GM21360 (cell line): Measurements from ENCODE around the gene ZNF408.
"Not testable (repeated sequence)": the region's sequence is repeated elsewhere in the genome, so short reads cannot be mapped to it uniquely, and the experiment has no call there.

Experiments
- ATAC-seq: cut with Tn5 transposase; IDR thresholded peaks from one replicate; pipeline ENCODE4 v1.9.1; 2021; ENCODE audit warnings: mild to moderate bottlenecking, moderate library complexity; ENCODE audit not compliant: unreplicated experiment

The ZNF408 gene

DNA sequence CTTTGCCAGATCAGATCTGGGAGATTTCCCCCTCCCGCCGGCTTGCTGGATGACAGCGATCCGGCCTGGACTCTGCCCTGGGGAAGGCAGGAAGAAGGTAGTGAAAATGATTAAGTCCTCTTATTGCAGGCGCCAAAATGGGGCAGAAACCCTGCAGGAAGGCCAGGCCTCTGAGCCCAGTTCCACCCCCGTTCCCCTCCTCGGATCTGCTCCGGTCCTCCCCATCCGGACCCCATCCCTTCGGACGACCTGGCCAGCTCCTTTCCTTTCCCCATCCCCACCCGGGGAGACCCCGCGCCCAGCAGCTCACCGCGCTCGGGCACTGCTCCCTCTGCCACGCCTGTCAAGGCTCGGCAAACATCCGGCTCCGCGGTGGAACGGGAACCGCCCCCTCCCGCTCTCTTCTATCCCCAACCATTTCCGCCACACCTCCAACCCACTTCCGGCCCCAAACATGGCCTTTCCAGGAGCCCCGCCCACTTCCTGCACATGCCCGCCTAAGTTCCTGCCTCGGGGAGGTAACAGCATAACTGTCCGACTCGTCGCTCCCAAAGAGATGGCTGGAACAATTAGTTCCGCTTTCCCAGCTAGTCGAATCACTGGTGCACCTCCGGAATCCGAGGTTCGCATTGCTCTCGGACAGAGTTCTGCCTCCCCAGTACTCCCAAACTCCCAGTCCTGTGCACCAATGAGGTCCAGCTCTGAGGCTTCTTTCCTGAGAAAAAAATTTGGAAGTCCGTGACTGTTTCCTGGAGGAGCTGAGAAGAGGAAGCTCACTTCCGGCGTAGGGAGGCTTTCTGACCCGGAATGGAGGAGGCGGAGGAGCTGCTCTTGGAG, at the start of gene ZNF408, which contains the start of gene ARHGAP1:
TSS of gene ZNF408 (plus strand) at position 791 of the 837 bp plus-strand sequence. CDS start at position 808, 17 bp downstream.
TSS of gene ARHGAP1 (minus strand) at position 379 of the 837 bp plus-strand sequence. CDS start 4,512 bp downstream, outside the sequence.
- peak; percentile 84 for ATAC-seq

DNA sequence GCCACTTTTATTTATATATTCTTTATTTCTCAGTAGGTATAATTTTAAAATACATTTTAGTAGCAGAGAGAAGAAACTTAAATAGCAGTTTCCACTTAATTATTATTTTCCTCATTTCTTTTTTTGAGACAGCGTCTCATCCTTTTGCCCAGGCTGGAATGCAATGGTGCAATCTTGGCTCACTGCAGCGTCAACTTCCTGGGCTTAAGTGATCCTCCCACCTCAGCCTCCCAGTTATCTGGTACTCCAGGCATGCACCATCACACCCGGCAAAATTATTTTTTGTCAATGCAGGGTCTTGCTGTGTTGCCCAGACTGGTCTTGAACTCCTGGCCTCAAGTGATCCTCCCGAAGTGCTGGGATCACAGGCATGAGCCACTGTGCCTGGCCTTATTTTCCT, 45.2 kb upstream of the ZNF408 start:
- no peak for ATAC-seq

DNA sequence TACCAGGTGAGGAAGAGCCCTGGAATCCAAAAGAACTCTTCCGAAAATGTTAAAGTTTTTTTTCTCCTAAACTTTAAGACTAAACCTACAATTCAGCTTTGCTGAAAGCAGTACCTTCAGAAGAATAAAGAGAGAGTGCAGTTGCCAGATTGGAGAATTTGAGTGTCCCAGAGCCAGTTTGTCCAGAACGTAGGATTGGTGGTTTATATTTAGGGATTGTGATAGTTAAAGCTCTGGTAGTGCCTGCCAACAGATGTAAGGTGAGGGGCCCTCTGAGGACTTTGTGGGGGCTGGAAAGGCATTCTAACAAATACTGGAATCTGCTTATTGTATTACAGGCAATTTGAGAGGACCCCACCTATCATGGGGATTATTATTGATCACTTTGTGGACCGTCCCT, 43.6 kb upstream of the ZNF408 start:
- ATAC-seq = no peak

DNA sequence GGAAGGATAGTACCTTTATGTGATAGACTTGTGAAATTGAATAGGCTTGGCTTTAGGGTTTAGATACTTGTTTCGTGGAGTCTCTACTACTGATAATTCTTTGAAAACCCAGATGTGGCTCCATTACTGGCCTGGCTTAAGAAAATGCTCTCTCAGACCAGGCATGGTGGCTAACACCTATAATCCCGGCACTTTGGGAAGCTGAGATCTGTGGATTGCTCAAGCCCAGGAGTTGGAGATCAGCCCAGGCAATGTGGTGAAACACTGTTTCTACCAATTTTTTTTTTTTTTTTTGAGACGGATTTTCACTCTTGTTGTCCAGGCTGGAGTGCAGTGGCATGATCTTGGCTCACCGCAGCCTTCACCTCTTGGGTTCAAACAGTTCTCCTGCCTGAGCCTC, 42.6 kb upstream of the ZNF408 start:
- no peak for ATAC-seq

DNA sequence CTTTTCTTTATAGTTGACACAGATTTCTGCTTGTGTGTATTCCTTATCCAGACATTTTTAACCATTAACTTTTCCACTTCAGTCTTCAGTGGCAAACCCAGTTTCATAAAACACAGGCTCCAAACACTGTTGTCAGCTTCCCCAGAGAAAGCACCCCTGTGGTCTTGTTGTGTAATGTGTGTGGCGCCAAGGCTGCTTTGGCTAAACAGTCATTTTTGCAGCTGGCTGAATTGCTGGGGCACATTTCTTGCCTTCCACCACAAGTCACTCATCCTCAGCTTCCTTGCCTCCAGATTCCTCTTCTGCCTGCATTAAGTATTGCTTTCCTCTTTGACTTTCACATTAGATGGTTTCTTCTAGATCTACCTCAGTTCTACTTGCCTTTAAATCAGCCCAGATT, 40.9 kb upstream of the ZNF408 start:
- no peak for ATAC-seq

DNA sequence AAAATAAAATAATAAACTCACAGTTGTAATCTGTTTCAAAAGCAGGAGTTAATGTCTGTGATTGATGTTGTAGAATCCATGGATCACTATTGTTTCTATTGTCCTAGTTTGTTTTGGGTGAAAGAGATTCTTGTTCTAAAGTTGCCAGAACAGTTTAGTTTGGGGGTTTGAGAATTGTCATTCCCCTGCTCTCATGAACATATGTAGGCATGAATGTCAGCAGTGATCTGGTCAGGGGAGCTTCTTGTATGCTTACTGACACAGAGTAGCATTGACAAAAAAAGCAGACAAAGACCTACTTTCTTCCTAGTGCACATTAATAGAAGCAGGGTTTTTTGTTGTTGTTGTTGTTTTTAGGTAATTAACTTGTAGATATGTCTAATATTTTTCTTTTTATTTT, 39.0 kb upstream of the ZNF408 start:
- no peak for ATAC-seq

DNA sequence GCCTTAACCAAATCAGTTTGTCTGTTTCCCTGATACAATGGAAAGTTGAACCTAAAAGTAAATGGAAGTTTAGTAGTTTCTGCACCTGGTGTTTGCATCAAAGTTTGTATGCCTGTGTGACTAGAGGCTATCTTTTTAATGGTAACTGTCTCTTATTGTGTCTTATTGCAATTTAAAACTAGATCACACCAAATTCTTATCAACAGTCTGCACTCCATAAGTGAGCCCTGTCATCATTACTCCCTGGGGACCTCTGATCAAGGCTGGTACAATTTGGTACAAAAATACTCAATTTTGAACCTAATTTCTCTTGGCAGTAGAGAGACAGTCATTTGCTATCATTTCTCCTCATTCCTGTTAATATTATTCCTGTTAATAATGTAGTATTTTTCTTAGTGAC, 38.5 kb upstream of the ZNF408 start:
- no peak for ATAC-seq

DNA sequence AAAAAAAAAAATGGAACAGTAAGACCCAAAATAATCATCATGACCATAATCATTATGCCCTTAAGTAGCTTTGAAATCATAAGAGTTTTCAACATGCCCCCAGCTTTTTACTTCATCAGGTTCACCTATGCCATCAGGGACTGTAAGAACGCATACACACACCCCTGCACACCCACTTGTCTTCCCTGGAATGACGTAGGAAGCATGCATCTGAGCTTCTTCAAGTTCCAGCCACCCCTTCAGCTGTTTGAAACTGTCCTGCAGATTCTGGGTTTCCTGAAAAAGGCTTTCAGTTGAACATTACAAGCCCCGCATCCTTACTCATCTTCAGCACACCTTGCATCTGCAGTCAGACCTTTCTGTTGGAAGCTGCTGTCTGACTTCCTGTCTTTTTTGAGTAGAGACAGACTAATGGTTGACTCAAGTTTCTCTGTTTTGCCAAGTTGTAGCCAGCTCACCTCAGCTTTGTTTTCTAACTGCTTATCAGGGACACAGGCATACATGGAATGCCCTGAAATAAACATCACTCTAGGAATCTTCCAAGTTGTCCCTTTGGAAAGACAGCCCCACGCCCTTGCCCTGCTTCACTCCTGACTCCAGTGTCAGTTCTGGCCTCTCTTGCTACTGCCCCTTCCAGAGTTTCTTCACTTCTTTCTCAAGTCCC, 37.4 kb upstream of the ZNF408 start:
- ATAC-seq = no peak

DNA sequence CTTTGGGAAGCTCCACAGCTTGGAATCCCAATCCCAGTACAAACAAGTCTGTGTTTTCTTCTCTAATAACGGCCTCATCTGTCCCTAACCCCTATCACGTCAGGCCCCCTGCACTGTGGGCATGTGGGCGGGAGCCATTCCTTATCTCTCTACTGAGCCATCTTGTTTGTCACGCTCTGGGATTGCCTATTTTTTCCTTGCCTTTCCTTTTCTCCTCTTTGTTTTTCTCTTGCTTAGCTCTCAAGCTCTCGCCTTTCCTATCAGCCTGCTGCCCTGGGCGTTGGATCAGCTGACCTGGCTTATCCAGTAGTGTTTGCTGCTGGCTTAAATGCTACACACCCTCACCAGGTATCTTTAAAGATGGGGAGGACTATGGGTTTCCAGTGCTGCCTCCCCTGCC, 36.2 kb upstream of the ZNF408 start:
- ATAC-seq = no peak

DNA sequence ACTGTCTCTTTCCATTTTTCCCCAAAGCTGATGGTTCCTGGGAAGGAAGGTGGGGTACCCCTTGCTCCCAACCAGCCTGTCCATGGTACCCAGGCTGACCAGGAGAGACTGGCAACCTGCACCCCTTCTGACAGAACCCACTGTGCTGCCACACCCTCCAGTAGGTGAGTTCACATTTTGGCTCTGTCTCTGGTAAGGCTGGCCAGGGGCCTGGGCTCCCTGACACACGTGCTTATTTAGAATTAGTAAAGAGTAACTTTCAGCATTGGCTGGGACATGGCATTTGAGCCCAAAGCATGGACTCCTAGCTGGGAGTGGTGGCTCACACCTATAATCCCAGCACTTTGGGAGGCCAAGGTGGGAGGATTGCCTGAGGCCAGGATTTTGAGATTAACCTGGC, 35.5 kb upstream of the ZNF408 start:
- ATAC-seq = no peak

DNA sequence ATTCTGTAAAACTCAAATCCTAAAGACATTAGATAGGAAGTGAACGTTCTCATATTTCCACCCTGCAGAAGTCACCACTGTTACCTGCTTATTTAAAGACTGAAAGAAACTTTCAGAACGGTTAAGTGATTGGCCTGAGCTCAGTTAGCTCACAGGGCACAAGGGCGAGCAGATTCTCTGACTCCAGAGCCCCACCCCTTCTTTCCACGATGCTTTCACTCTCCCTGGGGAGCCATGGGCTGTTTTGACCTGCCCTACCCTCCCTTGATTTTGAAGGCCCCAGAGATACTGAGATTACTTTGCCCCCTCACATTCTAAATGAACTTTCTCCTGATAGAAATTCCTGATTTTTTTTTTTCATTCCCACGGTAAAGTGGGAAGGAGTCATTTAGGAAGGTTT, 34.3 kb upstream of the ZNF408 start:
- ATAC-seq = no peak

DNA sequence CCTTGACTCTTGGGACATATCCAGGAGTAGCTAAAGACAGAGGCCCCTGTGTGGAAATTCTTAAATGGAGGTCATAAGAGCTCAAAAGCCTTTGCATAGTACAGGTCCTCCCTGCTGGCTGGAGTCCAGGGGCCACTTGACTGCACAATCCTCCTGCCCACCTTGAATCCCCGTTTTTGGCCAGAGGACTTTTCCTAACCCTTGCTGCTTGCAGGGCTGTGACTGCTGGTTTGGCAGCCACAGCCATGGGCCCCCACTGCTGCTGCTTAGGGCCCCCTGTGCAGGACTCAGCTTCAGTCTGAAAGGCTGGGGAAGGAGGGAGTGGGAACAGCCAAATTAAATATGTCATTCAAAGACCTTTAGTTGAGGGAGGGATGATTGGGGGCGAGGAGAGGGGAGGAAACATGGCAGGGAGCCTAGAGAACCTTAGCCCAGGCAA, 33.8 kb upstream of the ZNF408 start:
- no peak for ATAC-seq

DNA sequence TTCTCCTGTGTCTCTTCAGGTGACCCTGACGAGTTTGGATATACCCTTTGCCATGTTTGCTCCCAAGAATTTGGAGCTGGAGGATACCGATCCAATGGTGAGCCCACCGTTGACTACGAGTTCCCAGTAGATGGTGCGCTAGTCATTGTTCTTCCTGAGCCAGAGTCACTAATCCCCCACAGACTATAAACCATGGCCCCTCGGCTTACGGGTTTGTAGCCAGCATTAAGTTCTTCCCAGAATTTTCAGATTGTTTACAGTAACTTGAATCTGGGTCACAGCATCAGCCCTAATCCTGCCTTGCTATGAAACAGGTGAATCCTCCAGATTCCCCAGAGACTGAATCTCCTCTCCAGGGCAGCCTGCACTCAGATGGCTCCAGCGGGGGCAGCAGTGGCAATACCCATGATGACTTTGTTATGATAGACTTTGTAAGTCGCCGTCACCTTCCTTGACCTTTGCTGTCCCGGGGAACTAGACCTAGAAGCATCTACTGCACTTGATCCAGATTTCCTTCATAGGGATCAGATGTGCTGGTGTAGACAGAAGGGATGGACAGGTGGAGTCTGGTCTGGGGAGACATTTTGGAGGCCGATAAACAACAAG, 32.2 kb upstream of the ZNF408 start:
- no peak for ATAC-seq

DNA sequence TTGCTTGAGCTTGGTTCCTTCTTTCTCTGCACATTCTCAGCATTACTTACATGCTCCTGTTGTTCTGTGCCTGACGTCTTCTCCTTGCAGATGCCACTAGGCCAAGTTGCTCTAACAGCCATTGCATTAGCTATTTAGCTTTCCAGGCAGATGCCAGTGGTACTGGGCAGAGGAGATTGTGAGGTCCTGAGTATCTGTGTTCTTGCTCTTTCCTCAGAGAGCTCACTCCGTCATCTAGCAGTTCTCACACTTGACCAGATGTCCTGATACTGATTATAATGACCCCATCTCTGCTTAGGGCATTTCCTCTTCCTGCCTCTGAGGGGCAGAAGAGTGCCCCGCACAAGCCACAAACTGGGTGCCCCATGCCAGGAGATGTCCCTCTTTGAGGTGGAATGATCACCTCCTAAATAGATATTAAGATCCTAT, 31.1 kb upstream of the ZNF408 start:
- ATAC-seq = no peak

DNA sequence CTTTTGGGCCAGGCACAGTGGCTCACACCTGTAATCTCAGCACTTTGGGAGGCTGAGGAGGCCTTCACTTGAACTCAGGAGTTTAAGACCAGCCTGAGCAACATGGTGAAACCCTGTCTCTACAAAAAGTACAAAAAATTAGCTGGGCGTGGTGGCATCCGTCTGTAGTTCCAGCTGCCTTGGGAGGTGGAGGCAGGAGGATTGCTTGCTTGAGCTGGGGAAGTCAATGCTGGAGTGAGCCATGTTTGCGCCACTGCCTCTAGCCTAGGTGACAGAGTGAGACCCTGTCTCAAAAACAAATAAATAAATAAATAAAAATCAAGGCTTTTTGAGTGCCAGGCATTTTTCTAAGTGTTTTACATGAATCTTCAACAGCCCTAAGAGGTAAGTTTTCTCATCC, 30.3 kb upstream of the ZNF408 start:
- not testable (repeated sequence) for ATAC-seq

DNA sequence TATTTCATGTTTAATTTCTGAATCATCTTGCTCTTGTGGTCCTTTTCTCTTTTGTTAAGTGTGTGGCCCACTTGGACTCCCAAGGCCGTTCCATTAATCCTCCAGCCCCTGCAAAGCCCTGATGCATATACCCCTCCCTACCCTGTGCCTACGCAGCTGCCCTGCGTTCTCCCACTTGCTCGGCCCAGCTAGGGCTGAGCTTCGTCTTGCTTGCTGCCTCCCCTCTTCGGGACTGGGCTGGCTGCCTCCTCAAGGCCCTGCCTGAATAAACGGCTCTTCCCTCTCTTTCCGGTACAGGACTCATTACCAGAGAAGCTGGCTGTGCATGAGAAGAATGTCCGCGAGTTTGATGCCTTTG, 28.9 kb upstream of the ZNF408 start:
- no peak for ATAC-seq

DNA sequence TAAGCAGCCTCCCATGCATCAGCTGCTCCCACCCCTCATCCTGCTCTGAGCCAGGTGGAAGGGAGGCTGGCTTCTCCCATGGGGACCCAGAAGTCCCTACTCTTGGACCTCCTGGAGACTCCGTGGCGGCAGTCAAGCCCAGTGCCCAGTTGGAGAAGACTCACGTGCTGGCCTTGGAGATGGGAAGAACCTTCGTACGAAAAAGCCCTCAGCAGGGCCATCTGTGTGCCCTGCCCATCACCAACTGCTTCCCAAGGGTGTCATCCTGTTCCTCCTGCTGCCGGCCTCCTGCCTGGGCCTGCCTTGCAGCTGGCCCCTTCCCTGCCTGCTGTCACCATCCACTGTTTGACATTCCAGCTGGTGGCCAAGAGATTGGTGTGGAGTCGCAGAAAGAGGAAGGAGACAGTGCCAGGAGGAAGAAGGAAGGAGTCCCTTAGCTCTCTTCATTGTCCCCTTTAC, 28.4 kb upstream of the ZNF408 start:
- no peak for ATAC-seq

DNA sequence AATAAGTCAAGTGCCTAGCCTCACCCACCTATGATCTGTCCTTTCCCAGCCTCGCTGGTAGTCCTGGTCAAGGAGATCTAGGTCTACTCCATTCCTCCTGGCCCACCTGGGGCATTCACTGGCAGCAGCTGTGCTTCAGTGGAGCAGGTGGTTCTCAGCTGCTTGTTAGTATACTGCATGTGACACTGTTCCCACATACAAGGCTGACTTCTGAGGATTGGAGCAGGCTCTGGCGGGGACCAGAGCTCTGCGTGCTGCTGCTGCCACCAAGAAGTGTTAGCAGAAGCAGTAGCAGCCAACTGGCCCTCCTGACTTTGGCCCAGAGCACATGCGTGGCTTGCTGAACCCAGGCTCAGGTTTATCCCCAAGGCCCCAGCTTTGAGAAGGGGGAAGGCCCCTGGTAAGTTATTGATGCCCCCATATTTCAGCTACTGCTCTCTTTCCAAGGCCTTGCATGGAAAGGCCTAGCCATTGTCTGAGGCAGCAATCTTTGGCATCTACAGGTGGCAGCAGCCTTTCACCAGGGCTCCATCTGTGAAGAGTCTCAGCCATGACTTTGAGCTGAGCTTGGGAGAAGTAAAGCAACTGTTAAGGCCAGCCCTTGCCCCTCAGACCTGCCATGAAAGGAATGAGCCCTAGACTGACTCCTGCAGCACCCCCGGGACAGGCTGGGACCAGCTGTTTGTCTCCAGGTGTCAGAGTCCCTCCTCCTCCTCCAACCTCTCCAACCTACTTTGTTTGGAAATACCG, 26.9 kb upstream of the ZNF408 start:
- no peak for ATAC-seq

DNA sequence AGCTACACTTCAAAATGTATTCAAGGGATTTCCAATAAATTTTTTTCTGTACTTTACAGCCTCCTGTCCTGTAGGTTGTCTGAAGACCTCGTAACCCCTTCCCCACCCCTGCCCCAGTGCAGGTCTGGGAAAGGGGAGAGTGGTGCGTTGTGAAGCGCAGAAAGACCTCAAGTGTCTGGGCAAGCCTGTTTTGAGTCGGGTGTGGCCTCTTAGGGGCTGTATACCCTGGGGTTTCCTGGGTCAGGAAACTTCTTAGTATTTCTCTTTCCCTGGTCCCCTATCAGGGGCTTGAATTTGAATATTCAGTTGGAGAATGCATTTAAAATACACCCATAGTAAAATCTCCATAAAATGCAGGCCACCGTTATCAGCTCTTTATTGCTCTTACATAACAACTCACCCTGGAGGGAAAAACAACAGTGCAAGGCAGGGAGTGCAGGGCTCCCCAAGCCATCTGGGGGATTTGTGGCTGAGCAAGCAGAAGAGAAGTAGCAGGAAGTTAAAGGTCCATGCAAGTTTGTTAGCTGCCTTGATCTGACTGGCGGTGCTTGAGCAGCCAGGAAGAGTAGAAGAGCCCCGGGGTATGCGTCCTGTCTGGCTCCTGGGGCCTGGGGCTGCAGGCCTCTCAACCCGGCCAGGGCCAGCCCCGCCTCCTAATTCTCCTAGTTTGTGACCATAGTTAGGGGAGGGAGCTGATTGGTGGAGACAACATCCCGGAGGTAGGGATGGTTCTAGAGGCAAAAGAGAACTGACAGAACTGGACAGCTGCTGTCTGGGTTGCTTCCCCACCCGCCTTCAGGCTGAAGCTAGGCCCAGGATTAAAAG, 26.2 kb upstream of the ZNF408 start:
- no peak for ATAC-seq

DNA sequence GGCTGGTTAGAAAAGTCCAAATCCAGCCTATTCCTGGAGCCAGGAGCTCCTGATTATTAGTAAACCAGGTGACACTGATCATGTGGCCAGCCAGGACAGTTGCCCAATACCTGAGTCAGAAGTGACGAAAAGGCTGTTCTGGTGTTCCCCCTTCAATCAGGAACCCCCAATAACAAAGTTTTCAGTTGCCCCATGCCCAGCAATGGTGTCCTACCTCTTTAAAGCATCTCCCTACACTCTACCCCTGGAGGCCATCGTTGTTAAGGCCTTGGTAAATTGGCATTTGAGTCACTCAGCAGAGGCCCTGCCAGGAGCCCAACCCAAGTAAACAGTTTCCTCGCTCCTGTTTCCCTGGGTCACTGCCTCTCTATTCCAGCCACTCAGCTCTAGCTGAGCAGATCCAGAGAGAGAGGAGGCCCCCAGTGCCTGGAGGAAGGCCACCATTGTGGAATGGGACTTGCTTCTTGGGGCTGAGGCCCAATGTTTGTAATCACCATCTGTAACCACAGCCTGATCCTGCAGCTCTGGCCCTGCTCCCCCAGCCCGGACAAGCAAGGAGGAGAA, 25.5 kb upstream of the ZNF408 start:
- no peak for ATAC-seq
